A549 (cell line): ENCODE results near the gene VNN1.

Experiments used
- CEBPB ChIP-seq, 2 experiments: fragments of >200 bp in 1 of 2; sonication (Bioruptor Twin) in 1 of 2; formaldehyde crosslinking in 1 of 2; IDR thresholded peaks; 2 replicates each; pipeline ENCODE4 v1.6.1; 2012 to 2016
- CTCF ChIP-seq: fragments of >200 bp; sonication (Bioruptor Twin); formaldehyde crosslinking; IDR thresholded peaks from 3 replicates; pipeline ENCODE4 v1.5.1; 2016
- EP300 ChIP-seq, 2 experiments: fragments of >200 bp; sonication (Bioruptor Twin); formaldehyde crosslinking; IDR thresholded peaks; 2 replicates in 1 of 2; 3 replicates in 1 of 2; pipeline ENCODE4 v1.6.1; 2016 to 2017
- FOSL2 ChIP-seq, 2 experiments: fragments of 450-650 bp in 1 of 2; fragments of >200 bp in 1 of 2; sonication (Bioruptor Twin) in 1 of 2; formaldehyde crosslinking; IDR thresholded peaks; 2 replicates each; pipeline versions ENCODE4 v1.5.0 to v1.6.1; 2016 to 2020; ENCODE audit warnings: mild to moderate bottlenecking in 1 of 2, moderate library complexity in 1 of 2
- GATA3 ChIP-seq: IDR thresholded peaks from 2 replicates; pipeline ENCODE4 v1.6.1; 2012; ENCODE audit warnings: borderline replicate concordance
- MAFK ChIP-seq: fragments of 450-650 bp; IDR thresholded peaks from 2 replicates; pipeline ENCODE4 v1.6.1; 2014; ENCODE audit not compliant: partially characterized antibody
- MYC ChIP-seq: IDR thresholded peaks from 2 replicates; pipeline ENCODE4 v1.6.1; 2012; ENCODE audit warnings: mild to moderate bottlenecking, inconsistent platforms, low read length, improper control_type of control experiment, borderline replicate concordance
- PBX3 ChIP-seq: IDR thresholded peaks from 2 replicates; pipeline ENCODE4 v1.6.1; 2012
- POLR2A ChIP-seq: IDR thresholded peaks from 2 replicates; pipeline ENCODE4 v1.6.1; 2012; ENCODE audit warnings: mild to moderate bottlenecking, low read length
- RCOR1 ChIP-seq: fragments of 150-350 bp; IDR thresholded peaks from 2 replicates; pipeline ENCODE4 v1.6.1; 2014; ENCODE audit warnings: antibody characterized with exemption, low read length, low read depth
- RFX5 ChIP-seq: fragments of 450-650 bp; IDR thresholded peaks from 2 replicates; pipeline ENCODE4 v1.7.1; 2014; ENCODE audit warnings: antibody characterized with exemption, mild to moderate bottlenecking, moderate library complexity
- TF ChIP-seq, protein P1 (sequence below): fragments of 200-600 bp; sonication (generic); IDR thresholded peaks from 2 replicates; pipeline ENCODE4 v1.6.1; 2016; ENCODE audit warnings: antibody characterized with exemption, mild to moderate bottlenecking, moderate library complexity

DNA sequence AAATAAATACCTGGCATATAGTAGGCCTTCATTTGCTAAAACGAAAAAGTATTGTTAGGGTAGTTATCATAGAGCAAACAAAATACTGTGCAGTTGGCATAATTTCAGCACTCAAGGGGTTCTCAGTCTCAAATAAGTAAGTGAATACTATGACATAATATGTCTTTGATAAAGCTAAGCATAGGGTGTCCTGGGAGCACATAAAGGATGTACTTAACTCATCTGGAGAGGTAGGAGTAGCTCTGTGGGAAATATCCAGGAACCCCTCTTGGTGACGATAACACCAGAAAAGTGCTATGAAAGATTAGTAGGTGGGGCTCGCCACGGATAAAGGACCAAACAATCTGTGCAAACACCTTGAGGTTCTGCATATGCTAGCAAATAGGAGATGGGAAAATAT is 23.2 kb downstream of the VNN1 start:
- TF ChIP-seq CTCF = no peak
- TF ChIP-seq MAFK = no peak
- TF ChIP-seq GATA3 = no peak
- no peak for TF ChIP-seq RFX5
- TF ChIP-seq POLR2A = no peak
- TF ChIP-seq CEBPB (IDR thresholded peaks at IDR 0.05) = no peak
- TF ChIP-seq, protein P1, sequence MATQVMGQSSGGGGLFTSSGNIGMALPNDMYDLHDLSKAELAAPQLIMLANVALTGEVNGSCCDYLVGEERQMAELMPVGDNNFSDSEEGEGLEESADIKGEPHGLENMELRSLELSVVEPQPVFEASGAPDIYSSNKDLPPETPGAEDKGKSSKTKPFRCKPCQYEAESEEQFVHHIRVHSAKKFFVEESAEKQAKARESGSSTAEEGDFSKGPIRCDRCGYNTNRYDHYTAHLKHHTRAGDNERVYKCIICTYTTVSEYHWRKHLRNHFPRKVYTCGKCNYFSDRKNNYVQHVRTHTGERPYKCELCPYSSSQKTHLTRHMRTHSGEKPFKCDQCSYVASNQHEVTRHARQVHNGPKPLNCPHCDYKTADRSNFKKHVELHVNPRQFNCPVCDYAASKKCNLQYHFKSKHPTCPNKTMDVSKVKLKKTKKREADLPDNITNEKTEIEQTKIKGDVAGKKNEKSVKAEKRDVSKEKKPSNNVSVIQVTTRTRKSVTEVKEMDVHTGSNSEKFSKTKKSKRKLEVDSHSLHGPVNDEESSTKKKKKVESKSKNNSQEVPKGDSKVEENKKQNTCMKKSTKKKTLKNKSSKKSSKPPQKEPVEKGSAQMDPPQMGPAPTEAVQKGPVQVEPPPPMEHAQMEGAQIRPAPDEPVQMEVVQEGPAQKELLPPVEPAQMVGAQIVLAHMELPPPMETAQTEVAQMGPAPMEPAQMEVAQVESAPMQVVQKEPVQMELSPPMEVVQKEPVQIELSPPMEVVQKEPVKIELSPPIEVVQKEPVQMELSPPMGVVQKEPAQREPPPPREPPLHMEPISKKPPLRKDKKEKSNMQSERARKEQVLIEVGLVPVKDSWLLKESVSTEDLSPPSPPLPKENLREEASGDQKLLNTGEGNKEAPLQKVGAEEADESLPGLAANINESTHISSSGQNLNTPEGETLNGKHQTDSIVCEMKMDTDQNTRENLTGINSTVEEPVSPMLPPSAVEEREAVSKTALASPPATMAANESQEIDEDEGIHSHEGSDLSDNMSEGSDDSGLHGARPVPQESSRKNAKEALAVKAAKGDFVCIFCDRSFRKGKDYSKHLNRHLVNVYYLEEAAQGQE = no peak
- no peak for TF ChIP-seq PBX3
- TF ChIP-seq EP300 (IDR thresholded peaks at IDR 0.05) = no peak
- TF ChIP-seq FOSL2 (IDR thresholded peaks at IDR 0.05) = no peak
- TF ChIP-seq FOSL2 (CRISPR knock-in tag; IDR thresholded peaks at IDR 0.05) = no peak
- no peak for TF ChIP-seq MYC
- no peak for TF ChIP-seq RCOR1
